IMR-90 (cell line): Measurements from ENCODE around the gene LRATD1. TPM values are rescaled to one million over a fixed set of nuclear protein-coding genes. Genes with fewer than 3 reads are reported as not detected.

Source experiments
- ATAC-seq: fragments of 200-7000 bp; cut with Tn5 transposase; 2 replicates; pipeline ENCODE4 v1.9.1; 2020; ENCODE audit warnings: low read depth, mild to moderate bottlenecking, moderate library complexity
- BruUV-seq: library from RNA; stranded (reverse); fragments of 400-500 nt; replicated peaks from 2 replicates; lab custom pipeline; 2021; lab: Mats Ljungman, UMichigan
- CTCF ChIA-PET: fragments of 300-600 bp; formaldehyde crosslinking; extraction: SDS; loops from one replicate; lab custom pipeline; 2021; ENCODE audit warnings: antibody characterized with exemption; lab: Yijun Ruan, JAX
- POLR2A ChIA-PET: fragments of 300-600 bp; sonication (Branson Sonifier 250); formaldehyde crosslinking; loops from one replicate; lab custom pipeline; 2022; ENCODE audit warnings: antibody characterized with exemption; ENCODE audit not compliant: unreplicated experiment; lab: Charles Lee
- DNase-seq: peaks from one replicate; pipeline ENCODE4 v3.0.0; 2013
- H2AFZ ChIP-seq: replicated peaks from 2 replicates; pipeline ENCODE3; 2013; ENCODE audit warnings: low read length, mild to moderate bottlenecking; ENCODE audit not compliant: poor library complexity
- H2AK5ac ChIP-seq: 2 replicates; pipeline ENCODE4 v1.6.1; 2013; ENCODE audit warnings: low read depth, low read length, inconsistent platforms
- H2AK9ac ChIP-seq: replicated peaks from 2 replicates; pipeline ENCODE3; 2013; ENCODE audit warnings: mild to moderate bottlenecking, low read depth, low read length, moderate library complexity; ENCODE audit not compliant: poor library complexity
- H2BK120ac ChIP-seq: 2 replicates; pipeline ENCODE4 v1.6.1; 2013; ENCODE audit warnings: low read depth, low read length, inconsistent platforms
- H2BK15ac ChIP-seq: 3 replicates; pipeline ENCODE4 v1.6.1; 2013; ENCODE audit warnings: low read depth, low read length, inconsistent platforms
- H2BK20ac ChIP-seq: 2 replicates; pipeline ENCODE4 v1.6.1; 2013; ENCODE audit warnings: low read depth, mild to moderate bottlenecking, inconsistent platforms, low read length, moderate library complexity
- H2BK5ac ChIP-seq: 2 replicates; pipeline ENCODE4 v1.6.1; 2013; ENCODE audit warnings: mild to moderate bottlenecking, low read depth, low read length, inconsistent platforms; ENCODE audit not compliant: poor library complexity, severe bottlenecking
- H3K14ac ChIP-seq: replicated peaks from 2 replicates; pipeline ENCODE4 v1.6.1; 2013; ENCODE audit warnings: low read depth, low read length, inconsistent platforms
- H3K18ac ChIP-seq: 2 replicates; pipeline ENCODE4 v1.6.1; 2013; ENCODE audit warnings: low read depth, low read length, control low read depth
- H3K23ac ChIP-seq: 2 replicates; pipeline ENCODE4 v1.6.1; 2013; ENCODE audit warnings: low read depth, low read length, inconsistent platforms
- H3K27ac ChIP-seq: 2 replicates; pipeline ENCODE4 v1.5.1; 2013; ENCODE audit warnings: mild to moderate bottlenecking, control low read depth, low read length; ENCODE audit not compliant: insufficient read depth
- H3K27me3 ChIP-seq: 2 replicates; pipeline ENCODE4 v1.6.1; 2013; ENCODE audit warnings: low read length; ENCODE audit not compliant: control insufficient read depth, insufficient read depth
- H3K36me3 ChIP-seq: 2 replicates; pipeline ENCODE4 v1.6.1; 2013; ENCODE audit warnings: low read length, mixed read lengths; ENCODE audit not compliant: control insufficient read depth, insufficient read depth
- H3K4ac ChIP-seq: 2 replicates; pipeline ENCODE4 v1.6.1; 2013; ENCODE audit warnings: low read depth, low read length, inconsistent platforms
- H3K4me1 ChIP-seq: 2 replicates; pipeline ENCODE4 v1.6.1; 2013; ENCODE audit warnings: low read length, mixed read lengths; ENCODE audit not compliant: control insufficient read depth, insufficient read depth
- H3K4me2 ChIP-seq: 2 replicates; pipeline ENCODE4 v1.6.1; 2013; ENCODE audit warnings: low read depth, mild to moderate bottlenecking, control low read depth, low read length, moderate library complexity
- H3K4me3 ChIP-seq: 2 replicates; pipeline ENCODE4 v1.5.1; 2013; ENCODE audit warnings: low read depth, mild to moderate bottlenecking, control low read depth, low read length, moderate library complexity; ENCODE audit not compliant: insufficient read depth
- H3K56ac ChIP-seq: 2 replicates; pipeline ENCODE4 v1.6.1; 2013; ENCODE audit warnings: low read length, inconsistent platforms; ENCODE audit not compliant: insufficient read depth; ENCODE audit errors: extremely low read depth
- H3K79me1 ChIP-seq, 2 experiments: 2 replicates each; pipeline ENCODE4 v1.6.1; 2013; ENCODE audit warnings: low read length in 2 of 2, inconsistent platforms in 1 of 2, low read depth in 1 of 2
- H3K9ac ChIP-seq: 2 replicates; pipeline ENCODE4 v1.6.1; 2013; ENCODE audit warnings: low read depth, low read length, control low read depth
- H3K9me1 ChIP-seq: 2 replicates; pipeline ENCODE4 v1.6.1; 2013; ENCODE audit warnings: low read length, inconsistent platforms; ENCODE audit not compliant: insufficient read depth
- H3K9me3 ChIP-seq: 2 replicates; pipeline ENCODE4 v1.6.1; 2013; ENCODE audit warnings: low read length; ENCODE audit not compliant: control insufficient read depth, insufficient read depth
- H4K20me1 ChIP-seq: 2 replicates; pipeline ENCODE4 v1.6.1; 2013; ENCODE audit warnings: low read length, inconsistent platforms; ENCODE audit not compliant: insufficient read depth
- H4K5ac ChIP-seq: 2 replicates; pipeline ENCODE4 v1.6.1; 2013; ENCODE audit warnings: mild to moderate bottlenecking, low read depth, low read length, control low read depth
- H4K8ac ChIP-seq, 2 experiments: 2 replicates each; pipeline ENCODE4 v1.6.1; 2013; ENCODE audit warnings: low read depth in 2 of 2, low read length in 2 of 2, control low read depth in 1 of 2, inconsistent platforms in 1 of 2
- H4K91ac ChIP-seq: 2 replicates; pipeline ENCODE4 v1.6.1; 2013; ENCODE audit warnings: low read depth, low read length, inconsistent platforms; ENCODE audit not compliant: insufficient read depth
- BHLHE40 ChIP-seq: fragments of 150-350 bp; IDR thresholded peaks from 2 replicates; pipeline ENCODE4 v1.6.1; 2016; ENCODE audit warnings: mild to moderate bottlenecking, low read depth, low read length
- CHD1 ChIP-seq: IDR thresholded peaks from 2 replicates; pipeline ENCODE4 v1.6.1; 2012; ENCODE audit warnings: low read depth, low read length, improper control_type of control experiment
- ELK1 ChIP-seq: fragments of 150-350 bp; IDR thresholded peaks from 2 replicates; pipeline ENCODE4 v1.6.1; 2016; ENCODE audit warnings: low read depth, mild to moderate bottlenecking, low read length, moderate library complexity, borderline replicate concordance
- MAFK ChIP-seq: IDR thresholded peaks from 2 replicates; pipeline ENCODE4 v1.6.1; 2012; ENCODE audit warnings: low read depth, low read length, improper control_type of control experiment
- POLR2A ChIP-seq: IDR thresholded peaks from 2 replicates; pipeline ENCODE4 v1.6.1; 2012; ENCODE audit warnings: mild to moderate bottlenecking, low read depth, low read length
- RAD21 ChIP-seq: IDR thresholded peaks from 2 replicates; pipeline ENCODE4 v1.6.1; 2012; ENCODE audit warnings: low read length, improper control_type of control experiment
- RFX5 ChIP-seq: IDR thresholded peaks from 2 replicates; pipeline ENCODE4 v1.8.0; 2012; ENCODE audit warnings: low read depth, mild to moderate bottlenecking, low read length, moderate library complexity
- USF2 ChIP-seq: fragments of 150-350 bp; IDR thresholded peaks from 2 replicates; pipeline ENCODE4 v1.6.1; 2017; ENCODE audit warnings: mild to moderate bottlenecking, antibody characterized with exemption, low read length, low read depth
- WGBS, 2 experiments: methylation state at CpG; one replicate each; pipeline versions ENCODE4 v1.1.5 to v1.1.7; 2013; ENCODE audit warnings: missing lambda C conversion rate in 2 of 2; ENCODE audit not compliant: insufficient read length in 1 of 2; ENCODE audit errors: extremely low coverage in 2 of 2; 5-methylcytosine and 5-hydroxymethylcytosine counted together
- dilution Hi-C: fragments of 300-500 bp; cut with HindIII; formaldehyde crosslinking; loops from one replicate; pipeline ENCODE4 v1.14.3; 2018; ENCODE audit warnings: low sequenced_read_pairs; ENCODE audit not compliant: unreplicated experiment
- in situ Hi-C: fragments of 300-500 bp; cut with MboI; formaldehyde crosslinking; loops from 3 replicates; pipeline ENCODE4 v1.14.3; 2019; ENCODE audit warnings: low sequenced_read_pairs, inconsistent platforms, mixed read lengths
- intact Hi-C: fragments of 100-400 bp; cut with micrococcal nuclease; formaldehyde crosslinking; loops from 2 replicates; pipeline ENCODE4 v1.10.0; 2022
- polyA plus RNA-seq, 3 experiments: library from polyadenylated mRNA; depleted of rRNA; stranded (reverse); fragments of >200 nt; gene quantifications; 2 replicates each; pipeline ENCODE4 v1.2.3, GENCODE V29; 2012; ENCODE audit warnings: low replicate concordance in 1 of 3
- total RNA-seq: library from RNA; depleted of rRNA; stranded (reverse); fragments of >200 nt; gene quantifications from 2 replicates; pipeline ENCODE4 v1.2.3, GENCODE V29; 2012

The LRATD1 gene
- total and polyA plus RNA-seq, 2 of the 4 experiments (the other 2 are of a cell fraction) = 0.18 to 0.60 TPM

GRCh38 chr2:14654835-14655282, 22.3 kb downstream of the LRATD1 start:
- Histone ChIP-seq H4K8ac (no peak overlapping the region), H3K36me3 (no peaks in the 10 kb centered on the region), H2BK15ac (no peak overlapping the region), H3K23ac (no peak overlapping the region), H3K79me1 (no peaks in the 10 kb centered on the region), H2BK20ac (no peak overlapping the region), H3K4ac (no peak overlapping the region), H3K14ac (no peak overlapping the region), H2BK5ac (no peak overlapping the region), H2BK120ac (no peak overlapping the region), H2AFZ (no peak overlapping the region), H3K9ac (no peak overlapping the region), H4K20me1 (no peaks in the 10 kb centered on the region), H3K27ac (no peak overlapping the region), H3K4me2 (no peak overlapping the region), H4K5ac (no peak overlapping the region), H3K9me1 (no peaks in the 10 kb centered on the region), H3K9me3 (no peaks in the 10 kb centered on the region), H3K27me3 (no peaks in the 10 kb centered on the region), H3K4me3 (no peak overlapping the region), H2AK9ac (no peak overlapping the region), H4K91ac (no peak overlapping the region), H3K56ac (no peak overlapping the region), H2AK5ac (no peak overlapping the region), H3K18ac (no peak overlapping the region), H3K4me1 (no peaks in the 10 kb centered on the region)
- TF ChIP-seq RAD21 (no peak), BHLHE40 (no peak), CHD1 (no peak), RFX5 (no peak), POLR2A (no peak), MAFK (no peak), ELK1 (no peak), USF2 (no peak)
- no peak for DNase-seq
- no peak for ATAC-seq
- in situ Hi-C loops (no loop called here), intact Hi-C loops (no loop called here), dilution Hi-C loops (no loop called here)
- POLR2A ChIA-PET = no interaction called here
- no CpG with 5 or more reads among the region's 4 CpGs for WGBS, 2 experiments
- CTCF ChIA-PET = no interaction called here
- no TSS peak for BruUV-seq
